DND-41 (cell line): ENCODE results near the gene MAPK7.

Experiments
- EZH2 ChIP-seq: IDR thresholded peaks from 3 replicates; pipeline ENCODE4 v1.6.1; 2012; ENCODE audit warnings: borderline replicate concordance, low read depth, mild to moderate bottlenecking, moderate library complexity, low read length, inconsistent platforms; ENCODE audit not compliant: severe bottlenecking
- TF ChIP-seq, protein P1 (sequence below): IDR thresholded peaks from 2 replicates; pipeline ENCODE4 v1.5.1; 2012; ENCODE audit warnings: borderline replicate concordance, low read length, moderate library complexity, mild to moderate bottlenecking; ENCODE audit not compliant: poor library complexity, severe bottlenecking; ENCODE audit errors: extremely low read depth

DNA sequence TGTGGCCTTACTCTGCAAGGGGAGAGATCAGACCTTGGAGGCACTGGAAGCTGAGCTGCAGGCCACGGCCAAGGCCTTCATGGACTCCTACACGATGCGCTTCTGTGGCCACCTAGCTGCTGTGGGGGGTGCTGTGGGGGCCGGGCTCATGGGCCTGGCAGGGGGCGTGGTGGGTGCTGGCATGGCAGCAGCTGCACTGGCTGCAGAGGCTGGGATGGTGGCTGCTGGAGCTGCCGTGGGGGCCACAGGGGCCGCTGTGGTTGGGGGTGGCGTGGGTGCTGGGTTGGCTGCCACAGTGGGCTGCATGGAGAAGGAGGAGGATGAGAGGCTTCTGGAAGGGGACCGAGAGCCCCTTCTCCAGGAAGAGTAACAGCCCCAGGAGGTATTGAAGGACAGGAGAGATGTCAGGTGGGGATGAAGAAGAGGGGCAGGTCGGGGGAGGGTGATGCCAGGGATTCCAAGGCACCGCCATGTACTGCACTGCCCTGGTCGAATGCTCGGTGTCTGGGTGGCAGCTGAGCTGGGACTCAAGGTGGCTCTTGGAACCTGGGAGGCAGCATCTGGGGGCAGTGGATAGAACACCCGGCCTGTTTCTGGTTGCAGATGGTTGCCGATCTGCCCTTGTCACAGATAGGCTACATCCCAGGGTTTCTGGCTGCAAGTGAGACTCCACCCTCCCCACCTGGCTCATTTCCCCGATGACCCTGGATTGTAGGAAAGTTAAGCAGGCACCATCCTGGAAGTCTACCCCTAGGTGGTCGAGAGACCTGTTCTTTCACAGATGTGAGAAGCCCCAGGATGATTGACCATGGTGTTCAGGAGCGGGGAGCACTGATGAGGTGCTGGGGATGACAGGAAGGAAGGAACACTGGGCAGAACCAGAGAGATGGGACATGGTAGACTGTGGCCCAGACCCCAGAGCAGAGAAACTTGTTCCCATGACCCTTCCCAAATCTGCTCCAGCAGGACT lies 37.8 kb downstream of the MAPK7 start:
- TF ChIP-seq, protein P1, sequence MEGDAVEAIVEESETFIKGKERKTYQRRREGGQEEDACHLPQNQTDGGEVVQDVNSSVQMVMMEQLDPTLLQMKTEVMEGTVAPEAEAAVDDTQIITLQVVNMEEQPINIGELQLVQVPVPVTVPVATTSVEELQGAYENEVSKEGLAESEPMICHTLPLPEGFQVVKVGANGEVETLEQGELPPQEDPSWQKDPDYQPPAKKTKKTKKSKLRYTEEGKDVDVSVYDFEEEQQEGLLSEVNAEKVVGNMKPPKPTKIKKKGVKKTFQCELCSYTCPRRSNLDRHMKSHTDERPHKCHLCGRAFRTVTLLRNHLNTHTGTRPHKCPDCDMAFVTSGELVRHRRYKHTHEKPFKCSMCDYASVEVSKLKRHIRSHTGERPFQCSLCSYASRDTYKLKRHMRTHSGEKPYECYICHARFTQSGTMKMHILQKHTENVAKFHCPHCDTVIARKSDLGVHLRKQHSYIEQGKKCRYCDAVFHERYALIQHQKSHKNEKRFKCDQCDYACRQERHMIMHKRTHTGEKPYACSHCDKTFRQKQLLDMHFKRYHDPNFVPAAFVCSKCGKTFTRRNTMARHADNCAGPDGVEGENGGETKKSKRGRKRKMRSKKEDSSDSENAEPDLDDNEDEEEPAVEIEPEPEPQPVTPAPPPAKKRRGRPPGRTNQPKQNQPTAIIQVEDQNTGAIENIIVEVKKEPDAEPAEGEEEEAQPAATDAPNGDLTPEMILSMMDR: no peak
- no peak for TF ChIP-seq EZH2
